Calu3 (cell line): ENCODE measurements around the gene USP40. TPM values are rescaled to one million over a fixed set of nuclear protein-coding genes. Genes with fewer than 3 reads are reported as not detected.

Experiments used
- BruUV-seq: library from RNA; stranded (reverse); fragments of 400-500 nt; replicated peaks from 2 replicates; lab custom pipeline; 2021; lab: Mats Ljungman, UMichigan
- CTCF ChIA-PET: fragments of 300-600 bp; sonication (Branson Sonifier 250); formaldehyde crosslinking; loops from one replicate; lab custom pipeline; 2022; ENCODE audit warnings: antibody characterized with exemption; lab: Charles Lee
- DNase-seq: peaks from one replicate; pipeline ENCODE4 v3.0.0; 2022
- H3K27ac Mint-ChIP-seq: one replicate; pipeline ENCODE4 v1.8.0; 2022; ENCODE audit warnings: mixed read lengths; ENCODE audit not compliant: unreplicated experiment
- H3K27me3 Mint-ChIP-seq: one replicate; pipeline ENCODE4 v1.8.0; 2022; ENCODE audit warnings: mixed read lengths; ENCODE audit not compliant: unreplicated experiment
- H3K36me3 Mint-ChIP-seq: one replicate; pipeline ENCODE4 v1.8.0; 2022; ENCODE audit warnings: mild to moderate bottlenecking, moderate library complexity, mixed read lengths; ENCODE audit not compliant: insufficient read depth, unreplicated experiment
- H3K4me1 Mint-ChIP-seq: one replicate; pipeline ENCODE4 v1.8.0; 2022; ENCODE audit warnings: mild to moderate bottlenecking, low read depth, mixed read lengths; ENCODE audit not compliant: unreplicated experiment
- H3K4me3 Mint-ChIP-seq: one replicate; pipeline ENCODE4 v1.8.0; 2022; ENCODE audit warnings: mild to moderate bottlenecking, low read depth, moderate library complexity, mixed read lengths; ENCODE audit not compliant: unreplicated experiment
- H3K9me3 Mint-ChIP-seq: one replicate; pipeline ENCODE4 v1.8.0; 2022; ENCODE audit warnings: low read depth, mixed read lengths; ENCODE audit not compliant: unreplicated experiment
- CTCF ChIP-seq: fragments of 200-600 bp; IDR thresholded peaks from one replicate; pipeline ENCODE4 v1.8.0; 2022; ENCODE audit warnings: antibody characterized with exemption; ENCODE audit not compliant: unreplicated experiment
- intact Hi-C: fragments of 100-400 bp; cut with micrococcal nuclease; formaldehyde crosslinking; loops from one replicate; pipeline ENCODE4 v1.10.0; 2022; ENCODE audit not compliant: unreplicated experiment
- total RNA-seq: library from RNA; stranded (reverse); gene quantifications from 2 replicates; pipeline ENCODE4 v1.2.3, GENCODE V29; 2022

The USP40 gene
- total RNA-seq, 1 experiment from 2014 or later = 44.2 TPM

GRCh38 chr2:233466991-233467603, 99.5 kb downstream of the USP40 start:
- peaks cover 40% of the 10 kb centered on the region for H3K36me3 Mint-ChIP-seq
- no peaks in the 10 kb centered on the region for H3K27me3 Mint-ChIP-seq
- CTCF ChIA-PET = no interaction called here
- BruUV-seq = no TSS peak
- H3K4me3 Mint-ChIP-seq = no peak overlapping the region
- intact Hi-C loops = no loop called here
- no peak for DNase-seq
- no peak for TF ChIP-seq CTCF
- no peaks in the 10 kb centered on the region for H3K9me3 Mint-ChIP-seq
- no peak overlapping the region for H3K27ac Mint-ChIP-seq
- peaks cover 3% of the 10 kb centered on the region for H3K4me1 Mint-ChIP-seq

- intact Hi-C loops = no loop called here
- TF ChIP-seq CTCF = no peak
- Mint-ChIP-seq H3K9me3 (no peaks in the 10 kb centered on the region), H3K36me3 (peaks cover 39% of the 10 kb centered on the region), H3K27ac (no peak overlapping the region), H3K4me1 (peaks cover 19% of the 10 kb centered on the region), H3K27me3 (no peaks in the 10 kb centered on the region), H3K4me3 (no peak overlapping the region)
- no peak for DNase-seq
- CTCF ChIA-PET = no interaction called here
- BruUV-seq = no TSS peak
These were observed 101.9 kb downstream of the USP40 start for GRCh38 chr2:233464531-233465240.

GRCh38 chr2:233464056-233464455, 102.5 kb downstream of the USP40 start:
- intact Hi-C loops = no loop called here
- H3K27me3 Mint-ChIP-seq = no peaks in the 10 kb centered on the region
- peaks cover 39% of the 10 kb centered on the region for H3K36me3 Mint-ChIP-seq
- DNase-seq = no peak
- TF ChIP-seq CTCF = no peak
- CTCF ChIA-PET = no interaction called here
- no peaks in the 10 kb centered on the region for H3K9me3 Mint-ChIP-seq
- BruUV-seq = no TSS peak
- peaks cover 19% of the 10 kb centered on the region for H3K4me1 Mint-ChIP-seq
- no peak overlapping the region for H3K27ac Mint-ChIP-seq
- no peak overlapping the region for H3K4me3 Mint-ChIP-seq

- no peak for TF ChIP-seq CTCF
- Mint-ChIP-seq H3K4me3 (no peak overlapping the region), H3K9me3 (no peaks in the 10 kb centered on the region), H3K36me3 (peaks cover 42% of the 10 kb centered on the region), H3K27me3 (no peaks in the 10 kb centered on the region), H3K27ac (no peak overlapping the region), H3K4me1 (peaks cover 19% of the 10 kb centered on the region)
- CTCF ChIA-PET = no interaction called here
- no peak for DNase-seq
- intact Hi-C loops = no loop called here
- no TSS peak for BruUV-seq
These were observed 103.0 kb downstream of the USP40 start for GRCh38 chr2:233463586-233463985.
